Measurements from ENCODE around the gene SERPINB6. TPM values are rescaled to one million over a fixed set of nuclear protein-coding genes. Genes with fewer than 3 reads are reported as not detected.

The SERPINB6 gene
- total and polyA plus RNA-seq, 9 of the 15 experiments (the other 6 are each of a cell fraction or from before 2014, with no cell fraction given) = 86.6 to 211 (median 143) TPM

DNA sequence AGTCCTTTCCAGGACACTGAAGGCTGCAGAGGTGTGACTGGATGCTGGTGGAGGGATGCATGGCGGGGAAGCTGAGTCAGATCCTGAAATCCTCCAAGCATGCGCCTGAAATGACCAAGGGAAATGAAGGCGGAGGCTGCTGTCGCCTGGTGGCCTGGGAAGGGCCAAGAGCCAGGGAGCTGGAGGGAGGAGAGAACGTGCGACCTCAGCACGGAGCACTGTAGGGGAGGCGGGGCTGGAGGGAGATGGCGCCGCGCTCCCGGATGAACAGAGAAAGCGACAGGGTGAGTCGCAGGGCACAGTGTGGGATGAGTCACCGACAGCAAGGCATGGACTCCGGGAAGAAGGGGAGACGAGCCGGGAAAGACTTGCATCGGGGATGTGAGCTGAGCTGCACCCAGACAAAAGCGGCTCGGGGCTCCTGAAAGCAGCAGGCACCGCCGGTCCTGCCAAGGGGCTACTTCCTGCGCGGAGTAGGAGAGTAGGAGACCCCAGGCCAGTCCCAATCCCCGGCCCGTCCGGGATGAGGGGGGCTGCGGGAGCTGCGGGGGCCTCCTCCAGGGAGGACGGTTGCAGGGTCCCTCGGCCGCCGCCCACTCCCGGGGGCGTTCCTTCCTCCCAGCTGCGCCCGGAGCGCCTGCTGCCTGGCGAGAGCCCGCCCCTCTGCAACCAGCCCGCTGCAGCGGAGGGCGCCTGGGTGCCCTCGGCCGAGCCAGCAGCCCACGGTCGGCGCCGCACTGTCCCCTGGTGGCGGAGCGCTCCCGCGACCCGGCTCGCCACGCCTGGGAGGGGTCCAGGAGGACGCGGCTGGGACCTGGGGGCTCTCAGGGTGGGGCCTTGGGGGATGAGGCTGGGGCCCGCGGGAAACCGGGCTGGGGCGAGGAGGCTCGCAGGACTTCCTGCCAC is 17.3 kb upstream of the SERPINB6 start (continued):
- TF ChIP-seq, protein P1, sequence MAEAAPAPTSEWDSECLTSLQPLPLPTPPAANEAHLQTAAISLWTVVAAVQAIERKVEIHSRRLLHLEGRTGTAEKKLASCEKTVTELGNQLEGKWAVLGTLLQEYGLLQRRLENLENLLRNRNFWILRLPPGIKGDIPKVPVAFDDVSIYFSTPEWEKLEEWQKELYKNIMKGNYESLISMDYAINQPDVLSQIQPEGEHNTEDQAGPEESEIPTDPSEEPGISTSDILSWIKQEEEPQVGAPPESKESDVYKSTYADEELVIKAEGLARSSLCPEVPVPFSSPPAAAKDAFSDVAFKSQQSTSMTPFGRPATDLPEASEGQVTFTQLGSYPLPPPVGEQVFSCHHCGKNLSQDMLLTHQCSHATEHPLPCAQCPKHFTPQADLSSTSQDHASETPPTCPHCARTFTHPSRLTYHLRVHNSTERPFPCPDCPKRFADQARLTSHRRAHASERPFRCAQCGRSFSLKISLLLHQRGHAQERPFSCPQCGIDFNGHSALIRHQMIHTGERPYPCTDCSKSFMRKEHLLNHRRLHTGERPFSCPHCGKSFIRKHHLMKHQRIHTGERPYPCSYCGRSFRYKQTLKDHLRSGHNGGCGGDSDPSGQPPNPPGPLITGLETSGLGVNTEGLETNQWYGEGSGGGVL (CRISPR knock-in tag; IDR thresholded peaks at IDR 0.05) = no peak
- TF ChIP-seq TCF7 (IDR thresholded peaks at IDR 0.05; ENCODE audit: borderline replicate concordance) = no peak
- peak; percentile 98 for TF ChIP-seq GATAD2A (IDR thresholded peaks at IDR 0.05)
- TF ChIP-seq RBBP5 (IDR thresholded peaks at IDR 0.05; ENCODE audit: borderline replicate concordance, insufficient read depth, low read length, poor library complexity, severe bottlenecking) = peak; percentile 22
- peak; percentile 22; the same call in 1 of the 2 replicates for TF ChIP-seq MAFF (IDR thresholded peaks at IDR 0.05; ENCODE audit: low read length)
- TF ChIP-seq ZBTB8A (IDR thresholded peaks at IDR 0.05; ENCODE audit: partially characterized antibody) = no peak
- TF ChIP-seq TARDBP (IDR thresholded peaks at IDR 0.05) = no peak
- peak; percentile 85 for TF ChIP-seq SMC3 (conservative IDR thresholded peaks at IDR 0.05; ENCODE audit: insufficient read depth, low read depth, low read length)
- TF ChIP-seq GABPB1 (CRISPR knock-in tag; IDR thresholded peaks at IDR 0.05) = peak; percentile 71
- TF ChIP-seq NFIX (CRISPR knock-in tag; IDR thresholded peaks at IDR 0.05; ENCODE audit: low read depth) = no peak
- no peak for TF ChIP-seq NFYB (IDR thresholded peaks at IDR 0.05; ENCODE audit: extremely low read depth, insufficient read length)
- no peak; the same call in 1 of the 2 replicates for TF ChIP-seq RERE (CRISPR knock-in tag; IDR thresholded peaks at IDR 0.05; ENCODE audit: borderline replicate concordance)
- peak; percentile 83; the same call in 1 of the 2 replicates for TF ChIP-seq CBX1 (IDR thresholded peaks at IDR 0.05; ENCODE audit: low read depth)
- peak; percentile 92 for TF ChIP-seq CTBP1 (IDR thresholded peaks at IDR 0.05; ENCODE audit: borderline replicate concordance)
- no peak for TF ChIP-seq ILK (tag; IDR thresholded peaks at IDR 0.05; ENCODE audit: borderline replicate concordance, low read depth)
- 0 out of 2 replicates have a peak, but pooled peaks have one; percentile 59 for TF ChIP-seq PHTF2 (CRISPR knock-in tag; IDR thresholded peaks at IDR 0.05)
- no peak for TF ChIP-seq IFI16 (CRISPR knock-in tag; IDR thresholded peaks at IDR 0.05)
- TF ChIP-seq, protein P2, sequence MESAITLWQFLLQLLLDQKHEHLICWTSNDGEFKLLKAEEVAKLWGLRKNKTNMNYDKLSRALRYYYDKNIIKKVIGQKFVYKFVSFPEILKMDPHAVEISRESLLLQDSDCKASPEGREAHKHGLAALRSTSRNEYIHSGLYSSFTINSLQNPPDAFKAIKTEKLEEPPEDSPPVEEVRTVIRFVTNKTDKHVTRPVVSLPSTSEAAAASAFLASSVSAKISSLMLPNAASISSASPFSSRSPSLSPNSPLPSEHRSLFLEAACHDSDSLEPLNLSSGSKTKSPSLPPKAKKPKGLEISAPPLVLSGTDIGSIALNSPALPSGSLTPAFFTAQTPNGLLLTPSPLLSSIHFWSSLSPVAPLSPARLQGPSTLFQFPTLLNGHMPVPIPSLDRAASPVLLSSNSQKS (CRISPR knock-in tag; IDR thresholded peaks at IDR 0.05) = no peak
- TF ChIP-seq CHD4 (IDR thresholded peaks at IDR 0.05; ENCODE audit: insufficient read depth, insufficient replicate concordance, low read depth, low read length, poor library complexity, severe bottlenecking) = peak; percentile 89

All from K562 (cell line).